Activated T-helper 17 cell treated with anti-CD3 and anti-CD28 coated beads, Interleukin-2, amount 50 U/mL, for 72 hours (primary cell): ENCODE measurements around the gene EFHB. TPM values are rescaled to one million over a fixed set of nuclear protein-coding genes. Genes with fewer than 3 reads are reported as not detected.

Source experiments
- ATAC-seq: fragments of 150-1000 bp; cut with Tn5 transposase; replicated peaks from 2 replicates; pipeline ENCODE4 v1.10.0; 2021; ENCODE audit warnings: mild to moderate bottlenecking, moderate library complexity
- H3K27ac Mint-ChIP-seq: one replicate; pipeline ENCODE4 v1.8.0; 2022; ENCODE audit warnings: mixed read lengths
- H3K27me3 Mint-ChIP-seq: one replicate; pipeline ENCODE4 v1.8.0; 2022; ENCODE audit warnings: mixed read lengths
- H3K36me3 Mint-ChIP-seq: one replicate; pipeline ENCODE4 v1.8.0; 2022; ENCODE audit warnings: low read depth, mild to moderate bottlenecking, mixed read lengths
- H3K4me1 Mint-ChIP-seq: one replicate; pipeline ENCODE4 v1.8.0; 2022; ENCODE audit warnings: mixed read lengths
- H3K4me3 Mint-ChIP-seq: one replicate; pipeline ENCODE4 v1.8.0; 2022; ENCODE audit warnings: mild to moderate bottlenecking, mixed read lengths
- H3K9me3 Mint-ChIP-seq: one replicate; pipeline ENCODE4 v1.8.0; 2022; ENCODE audit warnings: mixed read lengths
- total RNA-seq, 2 donors: library from RNA; stranded (reverse); gene quantifications; one replicate each; pipeline ENCODE4 v1.2.3, GENCODE V29; 2022

EFHB gene
- total RNA-seq, 2 donors from 2014 or later = 0.58 to 0.86 TPM

DNA sequence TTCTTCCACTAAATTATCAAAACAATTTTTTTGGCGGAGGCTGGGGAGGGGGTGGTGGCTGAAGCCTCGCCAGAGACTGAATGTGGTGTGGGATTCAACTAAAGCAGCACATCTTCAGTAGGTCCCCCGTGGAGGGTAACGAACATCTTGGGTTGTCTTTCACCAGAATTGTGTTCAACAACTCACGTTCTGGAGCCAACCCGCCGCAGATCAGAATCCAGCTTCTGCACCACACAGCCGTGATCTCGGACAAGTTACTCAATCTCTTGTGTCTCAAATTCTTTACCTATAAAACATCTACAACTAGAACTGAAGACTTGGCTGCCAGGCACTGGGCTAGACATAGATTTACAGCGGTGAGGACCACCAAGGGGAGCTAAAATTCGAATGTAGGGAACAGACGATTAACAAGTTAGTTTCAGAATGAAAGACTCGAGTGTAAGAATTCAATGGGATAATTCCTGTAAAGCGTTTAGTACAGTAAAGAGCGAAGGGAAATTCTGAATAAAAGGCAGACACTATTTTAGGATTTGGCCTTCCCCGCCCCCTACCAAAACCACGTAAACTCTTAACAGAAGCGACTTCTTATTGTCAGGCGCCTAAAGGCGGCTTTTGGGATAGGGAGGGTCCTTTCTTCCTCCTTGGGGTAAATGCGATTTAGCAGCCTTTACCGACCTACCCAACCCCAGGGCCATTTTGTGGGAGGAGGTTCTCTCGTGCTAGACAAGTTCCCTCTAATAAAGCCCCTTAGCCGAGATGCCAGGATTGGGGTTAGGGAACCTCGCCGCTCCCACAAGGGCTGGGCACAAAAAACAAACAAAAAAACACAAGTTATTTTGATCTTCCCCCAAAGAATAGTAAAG lies 12.2 kb upstream of the EFHB start:
- peak overlapping the region; percentile 82 for H3K4me3 Mint-ChIP-seq
- no peaks in the 10 kb centered on the region for H3K9me3 Mint-ChIP-seq
- H3K27me3 Mint-ChIP-seq = no peaks in the 10 kb centered on the region
- H3K27ac Mint-ChIP-seq = peak overlapping the region; percentile 92
- ATAC-seq = peak; percentile 8
- H3K4me1 Mint-ChIP-seq = peaks cover 8% of the 10 kb centered on the region
- H3K36me3 Mint-ChIP-seq = peaks cover 44% of the 10 kb centered on the region

DNA sequence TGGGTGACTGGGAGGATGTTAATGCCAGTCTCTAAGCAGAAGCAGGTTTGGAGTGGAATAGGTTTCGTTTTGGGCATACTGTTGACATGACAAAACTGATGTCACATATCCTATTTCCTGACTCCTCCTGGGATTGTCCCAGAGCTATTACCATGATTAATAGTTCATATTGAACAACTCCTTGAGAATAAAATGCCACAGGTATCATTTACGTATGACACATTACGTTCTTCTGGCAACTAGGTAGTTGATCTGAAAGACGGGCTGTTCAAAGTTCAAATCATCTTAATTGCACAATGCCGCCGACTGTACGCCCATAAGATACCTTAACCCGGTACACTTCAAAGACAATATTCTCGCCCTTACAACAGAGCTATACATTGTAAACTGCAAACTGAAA lies 11.5 kb upstream of the EFHB start:
- H3K9me3 Mint-ChIP-seq = no peaks in the 10 kb centered on the region
- no peak for ATAC-seq
- H3K36me3 Mint-ChIP-seq = peaks cover 37% of the 10 kb centered on the region
- H3K27me3 Mint-ChIP-seq = no peaks in the 10 kb centered on the region
- peak overlapping the region; percentile 92 for H3K27ac Mint-ChIP-seq
- H3K4me1 Mint-ChIP-seq = peaks cover 8% of the 10 kb centered on the region
- H3K4me3 Mint-ChIP-seq = peak overlapping the region; percentile 82

DNA sequence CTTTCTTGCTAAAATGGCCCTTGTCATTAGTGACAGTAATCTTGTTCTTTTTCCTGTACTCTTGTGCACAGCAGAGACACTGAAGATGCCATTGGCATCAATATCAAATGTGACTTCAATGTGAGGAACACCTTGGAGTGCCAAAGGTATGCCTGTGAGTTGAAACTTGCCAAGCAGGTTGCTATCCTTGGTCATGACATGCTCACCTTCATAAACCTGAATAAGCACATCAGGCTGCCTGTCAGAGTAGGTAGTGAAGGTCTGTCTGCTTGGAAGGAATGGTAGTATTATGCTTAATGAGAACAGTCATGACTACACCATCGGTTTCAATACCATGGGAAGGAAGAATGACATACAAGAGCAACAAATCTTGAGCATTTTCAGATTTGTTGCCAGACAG lies 6.6 kb upstream of the EFHB start:
- no peaks in the 10 kb centered on the region for H3K36me3 Mint-ChIP-seq
- H3K27ac Mint-ChIP-seq = no peak overlapping the region
- H3K4me3 Mint-ChIP-seq = no peak overlapping the region
- peaks cover 4% of the 10 kb centered on the region for H3K4me1 Mint-ChIP-seq
- no peaks in the 10 kb centered on the region for H3K27me3 Mint-ChIP-seq
- H3K9me3 Mint-ChIP-seq = no peaks in the 10 kb centered on the region
- no peak for ATAC-seq

DNA sequence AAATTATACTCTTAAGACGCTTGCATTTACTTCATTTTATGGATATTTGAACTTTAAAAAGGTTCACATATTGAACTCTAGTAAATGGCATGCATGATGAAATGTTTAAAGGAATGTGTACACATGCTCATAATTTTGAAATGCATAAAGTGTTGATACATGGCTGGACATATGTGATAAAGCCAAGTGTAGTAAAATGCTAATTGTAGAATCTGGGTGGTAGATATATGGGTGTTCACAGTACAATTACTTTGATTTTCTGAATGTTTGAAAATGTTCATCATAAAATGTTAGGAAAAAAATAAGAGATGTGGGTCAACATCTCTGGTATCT lies 4.2 kb upstream of the EFHB start:
- H3K36me3 Mint-ChIP-seq = no peaks in the 10 kb centered on the region
- no peak for ATAC-seq
- no peak overlapping the region for H3K27ac Mint-ChIP-seq
- no peak overlapping the region for H3K4me3 Mint-ChIP-seq
- peaks cover 11% of the 10 kb centered on the region for H3K4me1 Mint-ChIP-seq
- peaks cover 4% of the 10 kb centered on the region for H3K9me3 Mint-ChIP-seq
- peaks cover 5% of the 10 kb centered on the region for H3K27me3 Mint-ChIP-seq

DNA sequence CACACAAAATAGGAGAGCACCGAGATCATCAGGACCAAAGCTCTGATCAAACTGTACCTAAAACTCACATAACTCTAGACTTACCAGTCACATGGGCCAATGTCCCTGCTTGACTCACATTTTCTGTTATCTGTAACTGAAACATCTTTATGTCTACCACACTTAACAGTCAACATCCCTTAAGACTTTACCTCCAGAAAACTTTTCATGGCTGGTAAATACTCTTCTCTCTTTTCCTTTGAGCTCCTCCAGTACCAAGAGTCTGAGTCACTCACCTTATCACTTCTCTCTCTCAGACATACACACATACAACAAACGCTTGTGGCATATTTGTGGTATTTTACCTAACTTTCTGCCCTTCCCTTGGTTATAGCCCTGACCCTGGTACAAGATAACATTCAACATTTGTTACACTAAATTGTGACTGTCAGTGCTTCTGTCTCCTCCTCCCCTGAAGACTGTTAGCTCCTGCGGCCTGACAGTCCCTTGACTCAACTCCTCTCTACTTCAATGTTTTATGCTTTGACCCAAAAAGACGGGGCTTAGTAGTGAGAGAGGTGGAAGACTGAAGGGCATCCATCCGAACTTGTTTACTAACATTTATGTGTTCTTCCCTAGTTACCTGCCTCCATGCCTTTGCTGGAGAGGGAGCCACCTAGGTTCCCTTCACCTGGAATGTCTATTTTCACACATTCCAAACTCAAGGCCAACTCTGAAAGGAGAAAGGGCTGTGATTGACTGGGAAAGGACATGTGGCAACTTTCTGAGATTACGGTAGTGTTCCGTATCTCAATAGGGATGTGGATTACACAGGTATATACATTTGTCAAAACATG lies 3.7 kb upstream of the EFHB start:
- Mint-ChIP-seq H3K4me3 (peak overlapping the region; percentile 2), H3K4me1 (peaks cover 15% of the 10 kb centered on the region), H3K27ac (peak overlapping the region; percentile 28), H3K27me3 (peaks cover 5% of the 10 kb centered on the region), H3K9me3 (peaks cover 4% of the 10 kb centered on the region), H3K36me3 (no peaks in the 10 kb centered on the region)
- peak; percentile 91 for ATAC-seq

DNA sequence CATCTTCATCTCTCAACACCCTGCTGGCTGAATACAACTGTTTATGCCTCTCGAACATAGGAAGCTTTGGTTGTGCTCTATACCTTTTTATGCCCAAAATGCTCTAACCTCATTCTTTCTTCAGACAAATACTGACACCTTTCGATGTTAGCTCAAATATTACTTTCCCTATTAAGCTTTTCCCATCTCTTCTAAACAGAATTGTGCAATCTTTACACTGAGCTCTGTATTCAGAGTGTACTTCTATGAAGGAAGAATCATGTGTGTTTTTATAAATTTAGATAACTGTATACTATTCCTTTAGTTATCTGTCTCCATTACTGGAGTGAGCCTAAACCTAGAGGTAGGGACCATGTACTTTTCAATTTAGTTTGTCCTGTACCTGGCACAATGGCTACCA lies 1.6 kb downstream of the EFHB start:
- Mint-ChIP-seq H3K27me3 (peaks cover 7% of the 10 kb centered on the region), H3K27ac (peak overlapping the region; percentile 94), H3K4me1 (peaks cover 24% of the 10 kb centered on the region), H3K36me3 (peaks cover 10% of the 10 kb centered on the region), H3K4me3 (peak overlapping the region; percentile 64), H3K9me3 (peaks cover 4% of the 10 kb centered on the region)
- no peak for ATAC-seq

DNA sequence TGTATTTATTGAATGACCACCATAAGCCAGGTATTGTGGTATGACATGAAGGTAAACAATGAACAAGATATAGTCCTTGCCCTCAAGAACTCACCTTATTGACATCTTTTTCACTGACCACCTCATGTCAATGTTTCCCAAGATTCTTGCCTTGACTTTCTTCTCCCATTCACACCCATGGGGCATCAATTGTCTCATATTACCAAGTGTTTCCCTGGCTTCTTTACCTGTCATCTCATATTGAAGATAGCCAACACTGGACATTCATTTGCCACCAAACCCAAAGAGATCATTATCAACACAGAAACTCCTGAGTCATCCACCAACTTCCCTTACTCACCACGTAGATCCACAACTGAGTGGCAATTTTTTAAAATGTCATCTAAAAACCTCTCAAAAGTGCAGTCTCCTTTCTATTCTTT lies 2.2 kb downstream of the EFHB start:
- peaks cover 10% of the 10 kb centered on the region for H3K36me3 Mint-ChIP-seq
- H3K4me3 Mint-ChIP-seq = peak overlapping the region; percentile 64
- H3K27ac Mint-ChIP-seq = peak overlapping the region; percentile 94
- peaks cover 14% of the 10 kb centered on the region for H3K27me3 Mint-ChIP-seq
- peak; percentile 75 for ATAC-seq
- peaks cover 30% of the 10 kb centered on the region for H3K4me1 Mint-ChIP-seq
- H3K9me3 Mint-ChIP-seq = peaks cover 4% of the 10 kb centered on the region

DNA sequence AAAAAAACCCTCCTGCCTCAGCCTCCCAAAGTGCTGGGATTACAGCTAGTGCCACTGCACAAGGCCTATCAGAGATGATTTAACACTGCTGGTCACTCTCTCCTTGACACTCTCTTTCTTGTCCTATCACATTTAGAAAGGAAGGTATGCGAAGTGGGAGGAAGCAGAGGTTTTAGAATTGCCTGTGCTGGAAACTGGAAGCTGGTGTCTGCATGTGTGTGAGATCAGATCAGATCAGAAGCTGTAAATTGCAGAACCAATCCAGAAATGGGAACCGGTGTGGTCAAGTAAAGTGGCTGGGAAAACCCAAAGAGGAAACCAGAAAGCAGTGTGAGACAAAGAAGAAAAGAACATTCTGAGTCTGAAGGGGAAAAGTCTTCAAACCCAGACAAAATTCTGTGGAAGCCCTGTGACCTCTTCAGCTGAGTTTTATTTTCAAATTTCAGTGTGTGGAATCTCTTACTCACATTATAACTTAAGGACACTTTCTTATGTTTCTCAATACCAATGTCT lies 2.8 kb downstream of the EFHB start:
- Mint-ChIP-seq H3K27ac (peak overlapping the region; percentile 94), H3K36me3 (peaks cover 10% of the 10 kb centered on the region), H3K9me3 (peaks cover 4% of the 10 kb centered on the region), H3K4me3 (peak overlapping the region; percentile 64), H3K27me3 (peaks cover 14% of the 10 kb centered on the region), H3K4me1 (peaks cover 30% of the 10 kb centered on the region)
- peak; percentile 87 for ATAC-seq

DNA sequence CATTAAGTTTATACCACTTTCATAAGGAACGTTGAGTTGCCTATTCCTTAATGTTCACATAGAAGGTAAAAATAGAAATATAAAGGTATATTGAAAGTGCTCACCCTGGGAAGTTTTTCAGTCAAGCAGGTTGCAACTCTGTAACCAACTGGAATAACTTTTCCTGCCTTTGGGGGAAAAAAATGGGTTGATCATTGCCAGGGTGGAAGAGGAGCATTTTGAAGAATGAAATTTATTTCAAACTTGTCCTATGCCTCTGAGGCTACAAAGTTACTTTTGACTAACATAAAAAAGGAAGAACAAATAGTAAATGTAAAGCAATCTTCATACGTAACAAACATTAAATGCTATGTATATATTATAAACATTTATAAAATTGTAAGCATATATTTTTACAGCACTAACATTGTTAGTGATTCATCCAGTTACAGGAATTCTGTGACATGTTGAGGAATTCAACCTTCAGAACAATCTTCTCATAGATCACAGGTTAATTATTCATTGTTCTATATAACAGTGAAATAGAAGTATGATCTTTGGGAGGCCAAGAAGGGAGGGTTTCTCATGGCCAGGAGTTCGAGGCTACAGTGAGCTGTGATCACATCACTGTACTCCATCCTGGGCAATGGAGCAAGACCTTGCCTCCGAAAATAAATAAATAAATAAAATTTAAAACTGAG lies 13.5 kb downstream of the EFHB start:
- no peak for ATAC-seq
- H3K4me1 Mint-ChIP-seq = no peaks in the 10 kb centered on the region
- H3K27ac Mint-ChIP-seq = no peak overlapping the region
- no peaks in the 10 kb centered on the region for H3K27me3 Mint-ChIP-seq
- H3K4me3 Mint-ChIP-seq = no peak overlapping the region
- no peaks in the 10 kb centered on the region for H3K36me3 Mint-ChIP-seq
- H3K9me3 Mint-ChIP-seq = no peaks in the 10 kb centered on the region

DNA sequence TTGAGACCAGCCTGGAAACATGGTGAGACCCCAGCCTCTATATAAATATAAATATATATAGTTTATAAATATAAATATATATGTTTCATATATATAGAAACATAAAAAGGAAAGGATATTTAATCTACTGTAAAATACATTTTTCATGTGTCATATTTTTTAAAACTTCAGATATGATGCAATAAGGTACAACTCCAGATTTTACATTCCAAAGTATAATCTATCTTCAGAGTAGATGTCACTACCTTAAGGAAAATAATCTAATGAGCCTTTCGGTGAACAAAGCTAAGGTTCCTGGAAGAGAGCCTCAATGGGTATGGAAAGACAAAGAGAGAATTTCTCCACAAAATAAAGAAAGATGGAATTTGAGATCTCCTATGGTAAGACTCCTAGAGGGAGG lies 16.9 kb downstream of the EFHB start:
- no peak overlapping the region for H3K27ac Mint-ChIP-seq
- H3K4me3 Mint-ChIP-seq = no peak overlapping the region
- H3K4me1 Mint-ChIP-seq = no peaks in the 10 kb centered on the region
- no peaks in the 10 kb centered on the region for H3K27me3 Mint-ChIP-seq
- no peaks in the 10 kb centered on the region for H3K9me3 Mint-ChIP-seq
- ATAC-seq = no peak
- H3K36me3 Mint-ChIP-seq = no peaks in the 10 kb centered on the region

DNA sequence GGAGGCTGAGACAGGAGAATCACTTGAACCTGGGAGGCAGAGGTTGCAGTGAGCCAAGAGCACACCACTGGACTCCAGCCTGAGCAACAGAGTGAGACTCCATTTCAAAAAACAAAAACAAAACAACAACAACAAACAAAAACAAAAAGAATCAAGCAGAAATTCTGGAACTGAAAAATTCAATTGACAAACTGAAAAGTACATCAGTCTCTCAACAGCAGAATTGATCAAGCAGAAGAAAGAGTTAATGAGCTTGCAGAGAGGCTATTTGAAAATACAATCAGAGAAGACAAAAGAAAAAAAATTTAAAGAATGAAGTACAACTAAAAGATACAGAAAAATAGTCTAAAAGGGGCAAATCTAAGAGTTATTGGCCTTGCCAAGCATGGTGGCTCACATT lies 22.6 kb downstream of the EFHB start:
- Mint-ChIP-seq H3K9me3 (peaks cover 7% of the 10 kb centered on the region), H3K27me3 (no peaks in the 10 kb centered on the region), H3K4me3 (no peak overlapping the region), H3K4me1 (no peaks in the 10 kb centered on the region), H3K27ac (no peak overlapping the region), H3K36me3 (no peaks in the 10 kb centered on the region)
- no peak for ATAC-seq

DNA sequence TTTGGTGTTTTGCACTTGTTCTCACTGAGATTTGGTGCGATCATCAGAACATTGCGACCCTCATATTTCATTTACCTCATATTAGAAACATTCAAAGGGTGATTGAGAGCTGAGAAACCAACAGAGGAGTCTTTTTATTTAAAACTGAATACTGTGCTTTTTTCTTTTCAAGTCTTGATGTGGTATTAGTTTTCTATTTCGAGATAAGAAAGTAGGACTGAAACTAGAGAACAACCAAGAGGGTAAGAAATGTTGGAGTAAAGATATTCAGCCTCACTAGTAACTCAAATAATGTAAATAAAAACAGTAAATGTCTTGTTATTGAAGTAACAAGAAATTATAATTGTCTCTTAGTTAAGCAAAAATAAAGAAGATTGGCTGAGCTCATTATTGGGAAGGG lies 26.5 kb downstream of the EFHB start:
- Mint-ChIP-seq H3K9me3 (peaks cover 7% of the 10 kb centered on the region), H3K4me1 (no peaks in the 10 kb centered on the region), H3K36me3 (no peaks in the 10 kb centered on the region), H3K27ac (no peak overlapping the region), H3K27me3 (no peaks in the 10 kb centered on the region), H3K4me3 (no peak overlapping the region)
- ATAC-seq = no peak

DNA sequence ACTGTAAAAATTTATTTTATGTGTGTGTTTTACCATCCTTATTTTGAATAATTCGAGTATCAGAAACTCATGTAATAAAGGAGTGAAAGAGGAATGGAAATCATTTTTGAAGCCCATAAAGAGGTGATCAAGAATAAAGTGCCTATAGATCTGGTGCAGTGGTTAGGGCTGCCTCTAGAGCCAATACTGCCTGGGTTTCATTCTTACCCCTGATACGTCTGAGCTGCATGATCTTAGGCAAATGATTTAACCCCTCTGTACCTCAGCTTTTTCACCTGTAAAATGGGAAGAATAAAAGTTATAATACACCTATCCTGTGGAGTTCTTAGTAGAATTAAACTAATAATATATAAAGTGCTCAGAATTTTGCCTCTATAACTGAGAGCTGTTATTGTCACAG lies 30.4 kb downstream of the EFHB start:
- Mint-ChIP-seq H3K27me3 (no peaks in the 10 kb centered on the region), H3K4me3 (no peak overlapping the region), H3K9me3 (no peaks in the 10 kb centered on the region), H3K27ac (no peak overlapping the region), H3K36me3 (no peaks in the 10 kb centered on the region), H3K4me1 (no peaks in the 10 kb centered on the region)
- ATAC-seq = no peak

DNA sequence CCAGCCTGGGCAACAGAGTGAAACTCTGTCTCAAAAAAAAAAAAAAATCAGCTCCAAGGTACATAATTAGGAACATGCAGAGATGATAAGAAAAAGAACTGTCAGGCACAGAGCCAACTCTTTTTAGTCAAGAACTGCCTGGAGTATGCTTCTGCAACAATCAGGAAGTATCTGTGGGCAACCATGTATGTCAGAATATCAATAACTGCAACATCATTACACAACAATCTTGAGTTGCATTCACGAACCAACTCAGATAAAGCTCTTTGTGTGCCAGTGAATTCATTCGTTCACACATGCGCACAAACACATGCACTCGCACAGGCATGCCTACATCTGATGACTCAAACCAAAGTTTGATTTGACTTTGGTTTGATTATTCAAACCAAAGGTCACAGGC lies 32.1 kb downstream of the EFHB start:
- Mint-ChIP-seq H3K9me3 (no peaks in the 10 kb centered on the region), H3K4me1 (no peaks in the 10 kb centered on the region), H3K4me3 (no peak overlapping the region), H3K27me3 (no peaks in the 10 kb centered on the region), H3K27ac (no peak overlapping the region), H3K36me3 (no peaks in the 10 kb centered on the region)
- ATAC-seq = no peak
